CD4-positive, alpha-beta T cell treated with Interleukin-17A for 4 hours (primary cell): Measurements from ENCODE around the gene CPA4.

Experiments
- DNase-seq: peaks from one replicate; pipeline ENCODE4 v3.0.0-alpha.2; 2020; ENCODE audit warnings: mixed read lengths

The CPA4 gene

DNA sequence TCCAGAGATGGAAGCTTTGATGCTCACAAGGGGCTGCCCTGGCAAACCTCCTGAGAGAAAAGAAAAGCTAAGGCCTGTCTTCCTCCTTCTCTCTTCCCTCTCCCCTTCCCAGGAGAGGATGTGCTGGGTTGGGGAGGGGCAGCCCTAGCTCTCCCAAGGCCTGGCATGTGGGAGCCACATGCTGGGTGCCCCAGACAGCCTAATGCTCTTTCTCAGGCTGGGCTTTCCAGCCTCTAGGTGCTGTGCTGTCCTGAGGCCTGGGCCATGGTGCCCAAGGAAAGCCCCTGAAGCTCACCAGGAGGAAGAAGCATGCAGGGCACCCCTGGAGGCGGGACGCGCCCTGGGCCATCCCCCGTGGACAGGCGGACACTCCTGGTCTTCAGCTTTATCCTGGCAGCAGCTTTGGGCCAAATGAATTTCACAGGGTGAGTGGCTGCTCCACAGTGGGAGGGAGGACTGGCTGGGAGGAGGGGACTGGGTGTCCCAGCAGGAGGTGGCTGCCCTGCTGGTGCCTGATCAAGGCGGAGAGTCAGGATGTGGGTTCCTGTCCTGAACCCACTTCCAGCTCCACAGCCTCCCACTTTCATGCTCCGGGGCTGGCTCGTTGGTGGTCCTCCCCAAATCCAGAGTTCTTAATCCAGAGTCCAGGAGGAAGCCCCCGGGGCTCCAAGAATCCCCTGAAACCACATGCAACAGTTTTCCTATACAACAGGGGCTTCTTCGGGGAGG is 53.4 kb downstream of the CPA4 start:
- DNase-seq: no peak

DNA sequence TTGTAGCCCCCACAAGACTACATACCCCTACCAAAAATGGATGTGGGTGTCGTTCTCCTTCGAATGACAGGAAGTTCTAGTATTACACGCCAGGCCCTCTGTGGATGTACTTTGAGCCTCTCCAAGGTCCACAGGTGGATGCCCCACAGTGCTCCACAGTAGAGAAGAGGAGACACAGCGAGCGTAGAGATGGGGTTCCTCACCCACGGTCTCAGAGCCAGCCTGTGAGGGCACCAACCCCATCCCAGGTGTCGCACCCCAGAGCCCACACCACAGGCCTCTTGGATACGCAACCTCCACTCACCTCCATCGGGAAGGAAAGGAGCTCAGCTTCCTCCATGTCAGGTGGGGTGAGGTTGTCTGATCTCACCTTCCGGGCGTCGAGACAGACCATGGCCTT is 54.0 kb downstream of the CPA4 start:
- no peak for DNase-seq

GRCh38 chr7:130349911-130350782 is 57.2 kb downstream of the CPA4 start:
- DNase-seq: no peak

DNA sequence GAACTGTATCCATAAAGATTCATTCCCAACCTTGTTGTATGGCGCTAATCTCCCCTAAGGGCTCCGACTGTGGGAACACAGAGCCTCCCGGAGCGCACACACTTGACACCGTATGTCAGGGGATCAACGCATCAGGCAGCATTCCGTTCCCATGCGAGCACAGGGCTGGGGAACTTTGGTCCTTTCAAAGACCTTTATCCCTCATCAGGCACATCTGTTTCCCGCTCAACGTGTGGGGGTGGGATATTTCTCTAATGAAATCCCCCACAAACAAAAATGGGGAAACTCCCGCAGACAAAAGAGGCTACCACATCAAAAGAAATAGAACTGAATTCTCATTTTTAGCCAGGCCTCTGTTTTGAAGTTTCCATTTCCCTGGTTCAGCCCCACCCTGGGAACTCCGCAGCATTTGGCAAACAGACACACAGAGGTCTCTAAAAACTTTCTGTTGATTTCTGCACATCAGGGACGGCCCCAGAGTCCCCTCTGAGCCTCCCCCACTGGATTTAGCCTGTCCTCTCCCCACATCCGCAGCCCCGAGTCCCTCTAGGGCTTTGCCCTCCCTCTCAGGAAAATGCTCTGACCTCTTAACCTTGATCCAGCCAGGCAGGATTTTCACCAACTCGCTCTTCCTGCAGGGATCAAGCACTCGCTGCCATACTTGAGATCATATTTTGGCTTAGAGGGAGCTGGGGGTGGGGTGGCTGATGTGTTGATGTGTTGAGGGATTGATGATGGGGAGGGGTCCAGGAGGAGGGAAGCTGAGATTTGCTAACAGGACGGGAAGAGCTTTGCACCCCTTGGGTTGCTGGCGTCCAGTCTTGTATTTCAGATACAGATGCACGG is 58.2 kb downstream of the CPA4 start:
- no peak for DNase-seq

- DNase-seq: no peak
Observed at GRCh38 chr7:130351791-130352090, 58.8 kb downstream of the CPA4 start.

DNA sequence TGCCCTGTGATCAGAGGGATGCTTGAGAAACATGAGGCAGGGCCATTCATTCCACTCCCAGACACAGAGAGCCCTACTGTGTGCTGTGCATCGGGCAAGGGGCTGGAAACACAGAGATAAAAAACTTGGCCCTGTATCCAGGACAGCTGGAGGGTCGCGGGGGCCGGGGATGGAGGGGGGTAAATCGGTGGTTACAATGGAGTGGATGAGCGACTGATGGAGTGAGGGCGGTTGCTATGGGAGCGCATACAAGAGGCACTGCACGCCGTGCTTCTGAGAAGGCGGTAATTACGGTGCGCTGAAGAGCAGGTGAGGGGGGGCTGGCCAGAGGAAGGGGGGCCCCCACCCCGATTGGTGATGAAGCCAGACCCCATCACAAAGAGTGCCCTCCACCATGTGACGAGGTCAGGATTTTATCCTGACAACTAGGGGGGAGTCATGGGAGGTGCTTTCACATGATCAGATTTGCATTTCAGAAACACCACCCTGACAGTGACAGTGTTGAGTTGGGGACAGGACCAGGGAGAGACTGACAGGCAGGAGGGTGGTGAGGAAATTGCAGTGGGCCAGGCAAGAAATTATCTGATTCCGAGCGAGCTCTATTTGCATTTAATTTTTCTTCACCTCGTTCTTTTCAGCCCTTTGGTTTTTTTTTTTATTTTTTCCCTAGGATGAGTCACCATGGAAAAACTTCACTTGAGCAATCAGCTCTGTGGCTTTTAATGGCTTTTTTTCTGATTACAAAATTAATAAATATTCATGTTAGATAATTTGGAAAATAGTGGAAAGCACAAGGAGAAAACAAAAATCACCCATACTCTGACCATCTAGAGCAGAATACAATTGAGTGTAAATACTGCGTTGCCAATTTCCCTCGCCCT is 59.5 kb downstream of the CPA4 start:
- DNase-seq: no peak

- DNase-seq: no peak
Observed at GRCh38 chr7:130353196-130353595, 60.2 kb downstream of the CPA4 start.

DNA sequence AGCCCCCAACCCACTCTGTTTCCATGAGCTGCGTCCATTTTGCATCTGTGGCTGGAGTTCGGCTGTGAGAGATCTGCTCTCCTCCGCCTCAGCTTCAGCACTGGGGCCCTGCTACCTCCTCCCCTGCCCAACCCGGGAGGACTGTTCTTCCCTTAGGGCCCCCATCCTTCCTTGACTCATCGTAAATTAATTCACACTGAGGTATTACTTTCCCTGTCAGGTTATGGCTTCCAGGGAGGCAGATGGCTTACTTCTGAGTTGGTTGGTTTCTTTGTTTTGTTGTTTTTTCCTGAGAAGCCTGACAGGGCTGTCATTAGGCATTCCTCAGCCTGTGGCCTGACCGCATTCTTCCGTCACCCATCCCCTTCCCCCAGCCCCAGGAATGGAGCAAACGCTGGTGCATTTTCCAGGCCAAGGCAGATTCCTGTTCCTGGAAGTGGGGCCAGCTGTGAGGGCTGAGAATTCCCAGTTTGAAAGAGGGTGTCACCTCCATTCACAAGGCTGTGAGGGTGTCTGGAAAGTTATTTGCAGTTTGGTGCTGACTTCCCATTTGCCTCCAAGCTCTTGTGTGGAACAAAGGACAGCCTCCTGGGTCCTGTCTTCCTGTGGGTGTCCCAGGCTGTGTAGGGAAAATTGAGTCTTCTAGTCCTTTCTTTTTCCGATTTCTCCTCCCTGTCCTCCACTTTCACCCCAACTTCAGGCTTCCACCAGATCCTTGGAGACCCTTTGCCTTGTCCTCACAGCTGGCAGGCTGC is 63.3 kb downstream of the CPA4 start:
- DNase-seq: no peak

GRCh38 chr7:130356876-130357611 is 64.1 kb downstream of the CPA4 start:
- DNase-seq: no peak

DNA sequence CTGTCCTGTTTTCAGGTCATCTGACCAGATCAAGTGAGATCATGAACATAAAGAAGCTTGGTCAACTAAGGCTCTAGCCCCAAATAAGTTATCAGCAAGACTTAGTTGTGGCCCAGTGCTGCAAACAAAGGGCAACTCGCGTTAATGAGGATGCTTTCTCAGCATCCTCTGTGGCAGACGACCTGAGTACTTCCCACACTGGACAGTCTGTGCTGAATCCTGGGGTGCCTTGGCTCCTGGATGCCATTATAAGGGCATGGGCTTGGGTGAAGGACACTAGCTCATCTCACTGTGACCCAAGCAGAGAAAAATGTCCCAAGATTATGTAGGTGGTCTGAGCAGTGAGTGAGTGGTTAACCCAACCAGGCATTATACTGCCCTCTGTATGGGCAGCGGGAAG is 65.5 kb downstream of the CPA4 start:
- no peak for DNase-seq

- no peak for DNase-seq
Observed at GRCh38 chr7:130359276-130359857, 66.4 kb downstream of the CPA4 start.

DNA sequence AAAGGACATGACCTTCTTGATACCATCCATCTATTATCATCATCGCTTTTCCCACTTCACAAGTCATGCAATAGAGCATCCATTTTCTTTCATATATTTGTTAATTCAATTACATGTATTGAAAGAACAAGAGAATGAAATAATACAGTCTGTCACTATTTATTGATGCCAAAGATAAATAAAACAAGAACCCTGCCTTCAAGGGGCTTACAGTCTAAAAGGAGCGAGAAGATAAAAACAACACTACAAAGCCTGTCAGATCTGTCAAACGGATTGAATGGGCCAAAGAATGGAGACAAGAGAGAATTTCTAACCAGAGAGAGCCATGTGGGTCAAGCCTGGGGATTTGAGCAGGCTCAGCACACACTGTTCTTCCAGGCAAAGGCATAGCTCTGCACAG is 67.6 kb downstream of the CPA4 start:
- DNase-seq: no peak

GRCh38 chr7:130361681-130362080 is 68.7 kb downstream of the CPA4 start:
- no peak for DNase-seq

DNA sequence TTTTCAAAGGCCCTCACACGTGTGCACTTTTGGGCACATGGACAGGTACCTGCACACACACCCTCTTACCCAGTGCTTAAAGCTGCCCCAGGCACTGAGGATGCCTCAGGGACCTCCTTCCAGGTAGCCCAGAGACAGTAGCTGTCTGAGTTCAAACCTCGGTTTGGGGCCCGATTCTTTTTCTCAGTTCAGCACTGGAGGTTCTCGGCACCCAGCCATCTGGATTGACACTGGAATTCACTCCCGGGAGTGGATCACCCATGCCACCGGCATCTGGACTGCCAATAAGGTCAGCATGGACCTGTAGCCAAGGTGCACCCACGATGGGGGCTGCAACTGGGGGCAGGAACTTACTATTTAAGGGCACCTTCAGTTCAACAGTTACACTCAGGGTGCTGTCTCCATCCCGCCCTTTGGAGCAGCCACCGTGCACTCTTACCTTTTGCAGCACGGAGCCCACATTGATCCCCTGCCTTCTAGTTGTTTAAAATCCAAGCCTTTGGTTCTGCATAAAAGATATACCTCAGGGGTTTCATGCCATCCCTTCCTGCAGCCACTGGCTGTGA is 69.4 kb downstream of the CPA4 start:
- DNase-seq: no peak

DNA sequence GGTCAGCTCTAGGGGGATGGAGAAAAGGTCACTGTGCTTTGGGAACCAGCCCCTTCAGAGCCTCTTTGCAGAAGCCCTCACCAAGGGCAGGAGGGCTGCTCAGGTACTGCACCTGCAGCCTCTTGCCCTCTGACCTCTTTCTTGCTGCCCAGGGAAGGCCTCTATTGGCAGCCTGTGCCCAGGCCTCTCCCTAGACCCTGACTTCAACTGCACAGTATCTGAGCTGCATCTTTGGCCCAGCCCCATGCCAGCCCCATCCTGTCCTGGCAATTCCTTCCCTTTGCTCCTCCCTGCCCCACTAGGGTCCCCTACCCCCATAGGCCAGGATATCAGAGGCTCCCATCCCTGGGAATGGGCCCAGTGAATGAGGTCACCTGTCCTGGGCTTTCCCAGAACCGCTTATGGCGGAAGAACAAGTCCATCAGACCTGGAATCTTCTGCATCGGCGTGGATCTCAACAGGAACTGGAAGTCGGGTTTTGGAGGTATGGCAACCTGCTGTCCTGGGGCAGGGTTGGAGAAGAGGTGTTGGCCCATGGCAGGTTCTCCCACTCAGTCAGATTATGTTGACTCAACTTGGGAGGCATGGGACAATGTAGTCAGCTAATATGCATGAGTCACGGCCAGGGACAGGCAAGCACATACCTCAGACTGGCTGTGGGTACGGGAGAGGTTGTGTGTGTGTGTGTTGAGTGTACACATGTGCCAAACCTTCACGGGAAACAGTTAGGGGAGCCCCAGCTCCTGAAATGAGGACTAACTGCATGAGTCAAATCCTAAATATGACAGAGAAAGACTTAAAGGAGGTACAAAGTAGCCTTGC is 70.3 kb downstream of the CPA4 start:
- DNase-seq: no peak

DNA sequence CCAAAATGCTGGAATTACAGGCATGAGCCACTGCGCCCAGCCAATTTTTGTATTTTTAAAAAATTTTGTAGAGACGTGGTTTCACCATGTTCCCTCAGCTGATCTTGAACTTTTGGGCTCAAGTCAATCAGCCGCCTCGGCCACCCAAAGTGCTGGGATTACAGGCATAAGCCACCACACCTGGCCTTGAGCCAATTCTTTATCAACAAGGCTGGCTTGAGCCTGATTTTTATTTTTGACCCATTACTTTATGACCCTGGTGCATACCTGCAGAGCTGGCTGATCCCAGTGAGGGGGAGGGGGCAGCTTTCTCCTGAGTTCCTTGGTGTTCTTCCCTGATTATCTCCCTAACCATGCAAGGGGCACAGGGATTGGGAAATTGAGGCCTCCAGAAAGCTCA is 71.5 kb downstream of the CPA4 start:
- DNase-seq: no peak

DNA sequence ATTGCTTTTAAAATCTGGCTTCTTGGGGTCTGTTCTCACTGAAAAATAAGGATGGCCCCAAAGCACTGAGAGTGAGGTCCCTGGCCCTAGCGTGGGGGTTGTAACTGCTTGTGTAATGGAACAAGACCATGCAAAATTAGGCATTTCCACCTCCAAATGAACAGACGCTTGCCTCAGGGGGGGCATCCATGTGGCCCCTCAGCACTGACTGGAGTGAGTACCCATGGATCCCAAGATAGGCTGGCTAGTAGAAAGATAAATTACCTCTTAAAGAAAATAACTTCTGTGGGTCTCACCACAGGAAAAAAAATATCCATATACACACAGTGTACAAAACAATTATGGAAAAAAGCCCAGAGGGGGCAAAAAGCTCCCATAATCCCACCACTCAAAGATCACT is 72.1 kb downstream of the CPA4 start:
- no peak for DNase-seq

- no peak for DNase-seq
Observed at GRCh38 chr7:130365511-130366441, 72.8 kb downstream of the CPA4 start.
